Measurements from ENCODE around the gene ZNF521. TPM values are rescaled to one million over a fixed set of nuclear protein-coding genes. Genes with fewer than 3 reads are reported as not detected.

ZNF521 gene
- total RNA-seq, 1 donor from 2014 or later = 48.0 TPM

- no peak overlapping the region for H3K4me3 Mint-ChIP-seq (ENCODE audit: unreplicated experiment)
- Histone ChIP-seq H2AFZ (ENCODE audit: low read depth, low read length) (no peak overlapping the region), H4K20me1 (ENCODE audit: insufficient read depth, low read length) (no peaks in the 10 kb centered on the region), H3K79me2 (ENCODE audit: insufficient read depth, low read length) (no peaks in the 10 kb centered on the region), H3K4me2 (ENCODE audit: low read length) (no peak overlapping the region), H3K9me3 (ENCODE audit: insufficient read depth, low read depth, low read length) (no peaks in the 10 kb centered on the region), H3K4me1 (ENCODE audit: insufficient read depth, low read length) (peaks cover 4% of the 10 kb centered on the region), H3K9ac (ENCODE audit: low read length) (no peak overlapping the region), H3K36me3 (ENCODE audit: insufficient read depth, low read length) (peaks cover 3% of the 10 kb centered on the region), H3K27ac (ENCODE audit: low read depth, low read length) (no peak overlapping the region), H3K27me3 (ENCODE audit: insufficient read depth, low read length) (no peaks in the 10 kb centered on the region), H3K4me3 (ENCODE audit: insufficient read depth, low read depth, low read length) (no peak overlapping the region)
- no peak for FAIRE-seq
- no peak for TF ChIP-seq CTCF (IDR thresholded peaks at IDR 0.05; ENCODE audit: insufficient read depth, low read depth, low read length)
- H3K36me3 Mint-ChIP-seq (ENCODE audit: low read depth, unreplicated experiment) = no peaks in the 10 kb centered on the region
- no peak overlapping the region for H3K27ac Mint-ChIP-seq (ENCODE audit: unreplicated experiment)
- H3K9me3 Mint-ChIP-seq (ENCODE audit: unreplicated experiment) = no peaks in the 10 kb centered on the region
- peaks cover 17% of the 10 kb centered on the region for H3K4me1 Mint-ChIP-seq (ENCODE audit: low read depth, unreplicated experiment)
- no peaks in the 10 kb centered on the region for H3K27me3 Mint-ChIP-seq (ENCODE audit: low read depth, unreplicated experiment)
- DNase-seq (ENCODE audit: low read depth) = peak; percentile 81
Measured at GRCh38 chr18:25310045-25310444, 41.9 kb downstream of the ZNF521 start.

GRCh38 chr18:25308381-25308780 lies 43.6 kb downstream of the ZNF521 start:
- Histone ChIP-seq H3K79me2 (ENCODE audit: insufficient read depth, low read length) (no peaks in the 10 kb centered on the region), H3K9ac (ENCODE audit: low read length) (no peak overlapping the region), H4K20me1 (ENCODE audit: insufficient read depth, low read length) (no peaks in the 10 kb centered on the region), H3K27me3 (ENCODE audit: insufficient read depth, low read length) (no peaks in the 10 kb centered on the region), H3K36me3 (ENCODE audit: insufficient read depth, low read length) (peaks cover 3% of the 10 kb centered on the region), H2AFZ (ENCODE audit: low read depth, low read length) (no peak overlapping the region), H3K9me3 (ENCODE audit: insufficient read depth, low read depth, low read length) (no peaks in the 10 kb centered on the region), H3K4me3 (ENCODE audit: insufficient read depth, low read depth, low read length) (no peak overlapping the region), H3K27ac (ENCODE audit: low read depth, low read length) (no peak overlapping the region), H3K4me2 (ENCODE audit: low read length) (no peak overlapping the region), H3K4me1 (ENCODE audit: insufficient read depth, low read length) (peaks cover 4% of the 10 kb centered on the region)
- TF ChIP-seq EZH2 (IDR thresholded peaks at IDR 0.05; ENCODE audit: insufficient read depth, low read length) = no peak
- no peak for TF ChIP-seq CTCF (IDR thresholded peaks at IDR 0.05; ENCODE audit: insufficient read depth, low read depth, low read length)
- peaks cover 17% of the 10 kb centered on the region for H3K4me1 Mint-ChIP-seq (ENCODE audit: low read depth, unreplicated experiment)
- H3K27ac Mint-ChIP-seq (ENCODE audit: unreplicated experiment) = no peak overlapping the region
- no peak overlapping the region for H3K4me3 Mint-ChIP-seq (ENCODE audit: unreplicated experiment)
- no peaks in the 10 kb centered on the region for H3K36me3 Mint-ChIP-seq (ENCODE audit: low read depth, unreplicated experiment)
- no peak for FAIRE-seq
- no peaks in the 10 kb centered on the region for H3K9me3 Mint-ChIP-seq (ENCODE audit: unreplicated experiment)
- no peaks in the 10 kb centered on the region for H3K27me3 Mint-ChIP-seq (ENCODE audit: low read depth, unreplicated experiment)
- no peak for DNase-seq (ENCODE audit: low read depth)

GRCh38 chr18:25307192-25307591 lies 44.8 kb downstream of the ZNF521 start:
- Histone ChIP-seq H3K4me1 (ENCODE audit: insufficient read depth, low read length) (peaks cover 4% of the 10 kb centered on the region), H2AFZ (ENCODE audit: low read depth, low read length) (no peak overlapping the region), H3K9me3 (ENCODE audit: insufficient read depth, low read depth, low read length) (no peaks in the 10 kb centered on the region), H3K4me2 (ENCODE audit: low read length) (no peak overlapping the region), H3K36me3 (ENCODE audit: insufficient read depth, low read length) (peaks cover 3% of the 10 kb centered on the region), H3K4me3 (ENCODE audit: insufficient read depth, low read depth, low read length) (no peak overlapping the region), H3K27me3 (ENCODE audit: insufficient read depth, low read length) (no peaks in the 10 kb centered on the region), H3K9ac (ENCODE audit: low read length) (no peak overlapping the region), H3K79me2 (ENCODE audit: insufficient read depth, low read length) (no peaks in the 10 kb centered on the region), H3K27ac (ENCODE audit: low read depth, low read length) (no peak overlapping the region), H4K20me1 (ENCODE audit: insufficient read depth, low read length) (no peaks in the 10 kb centered on the region)
- peaks cover 17% of the 10 kb centered on the region for H3K4me1 Mint-ChIP-seq (ENCODE audit: low read depth, unreplicated experiment)
- DNase-seq (ENCODE audit: low read depth) = no peak
- H3K27ac Mint-ChIP-seq (ENCODE audit: unreplicated experiment) = peak overlapping the region; percentile 23
- H3K27me3 Mint-ChIP-seq (ENCODE audit: low read depth, unreplicated experiment) = no peaks in the 10 kb centered on the region
- H3K4me3 Mint-ChIP-seq (ENCODE audit: unreplicated experiment) = no peak overlapping the region
- TF ChIP-seq CTCF (IDR thresholded peaks at IDR 0.05; ENCODE audit: insufficient read depth, low read depth, low read length) (no peak), EZH2 (IDR thresholded peaks at IDR 0.05; ENCODE audit: insufficient read depth, low read length) (no peak)
- no peaks in the 10 kb centered on the region for H3K36me3 Mint-ChIP-seq (ENCODE audit: low read depth, unreplicated experiment)
- H3K9me3 Mint-ChIP-seq (ENCODE audit: unreplicated experiment) = no peaks in the 10 kb centered on the region
- no peak for FAIRE-seq
